Brain pericyte (primary cell): ENCODE results near the gene ARSK.

Experiments used
- DNase-seq: peaks from one replicate; pipeline ENCODE4 v3.0.0-alpha.2; 2012; ENCODE audit warnings: low read depth, low spot score

ARSK gene

DNA sequence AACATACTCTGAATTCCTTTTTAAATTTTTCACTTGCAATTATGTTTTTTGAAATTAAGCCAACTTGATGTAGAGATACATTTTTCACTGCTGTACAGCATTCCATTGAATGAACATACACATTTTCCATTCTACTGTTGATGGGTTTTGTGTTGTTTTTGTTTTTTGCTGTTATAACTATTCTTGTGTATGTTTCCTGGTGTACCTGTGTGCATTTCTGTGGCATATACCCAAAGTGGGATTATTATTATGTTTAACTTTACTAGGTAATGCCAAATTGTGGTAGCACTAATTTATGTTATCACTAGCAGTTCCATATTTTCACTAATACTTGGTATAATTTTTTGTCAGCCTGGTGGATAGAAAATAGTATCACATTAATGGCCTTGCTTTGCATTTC is 94.4 kb downstream of the ARSK start:
- DNase-seq: no peak

DNA sequence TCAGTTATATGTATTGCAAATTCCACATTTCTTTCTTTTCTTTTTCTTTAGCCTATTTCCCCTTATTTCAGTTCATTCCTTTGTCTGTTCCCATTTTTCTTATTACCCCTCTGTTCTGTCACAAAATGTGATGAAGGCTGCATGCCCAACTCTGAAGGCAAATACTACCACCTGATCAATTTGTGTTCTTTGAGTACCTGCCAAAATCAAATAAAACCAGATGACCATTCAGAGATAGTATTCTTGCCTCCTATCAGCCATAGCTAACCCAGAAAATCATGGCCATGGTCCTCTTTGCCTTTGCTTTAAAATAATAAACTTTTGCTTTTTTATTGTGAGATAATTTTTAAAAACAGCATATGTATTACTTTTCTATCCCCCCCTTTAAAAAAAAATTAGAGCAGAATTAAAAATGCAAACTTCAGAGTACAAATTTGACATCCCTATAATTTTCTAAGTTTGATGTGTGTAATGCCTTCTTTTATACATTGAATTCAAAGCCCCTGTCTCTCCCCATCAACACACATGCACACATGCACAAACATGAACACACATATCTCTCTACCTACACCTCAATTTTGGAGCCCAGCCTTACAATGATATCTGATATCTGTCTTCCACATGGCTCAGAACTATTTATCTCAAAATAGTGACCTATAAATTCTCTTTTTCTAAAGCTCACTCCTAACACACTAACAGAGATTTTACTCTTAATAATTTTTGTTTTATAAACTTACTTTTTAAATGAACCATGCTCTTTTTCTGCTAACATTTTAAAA is 95.1 kb downstream of the ARSK start:
- no peak for DNase-seq

DNA sequence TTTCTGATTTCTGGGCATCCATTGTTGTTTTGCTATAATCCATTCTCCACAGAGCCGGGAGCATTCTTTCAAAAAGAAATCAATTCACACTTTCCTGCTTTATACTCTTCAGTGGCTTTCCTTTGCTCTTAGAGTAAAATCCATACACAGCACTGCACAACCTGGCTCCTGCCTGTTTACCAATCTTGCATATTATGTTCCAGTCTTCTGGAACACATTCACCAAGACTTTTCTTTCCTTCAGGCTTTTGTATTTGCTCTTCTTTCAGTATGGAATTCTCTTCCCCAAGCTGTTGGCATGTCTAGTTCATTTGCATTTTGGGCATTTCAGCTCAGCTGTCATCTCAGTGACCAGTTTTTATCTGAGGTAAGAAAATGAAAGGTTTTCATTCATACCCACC is 97.9 kb downstream of the ARSK start:
- no peak for DNase-seq

DNA sequence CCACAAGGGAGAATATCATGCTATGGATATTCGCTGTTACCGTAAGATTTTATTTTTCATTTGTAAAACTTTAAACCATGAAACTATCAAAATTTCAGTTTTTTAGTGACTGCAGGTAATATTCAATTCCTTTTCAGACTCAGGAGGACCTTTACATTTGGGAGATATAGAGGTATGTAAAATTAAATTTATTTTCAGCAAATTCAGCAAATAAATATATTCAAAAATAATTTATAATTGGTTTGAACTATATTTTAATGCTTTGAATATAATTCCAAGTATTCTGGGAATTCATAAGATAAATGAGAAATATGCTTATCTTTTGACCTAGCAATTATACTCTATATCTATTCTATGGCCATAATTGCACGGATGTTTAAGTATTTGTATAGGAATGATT is 99.3 kb downstream of the ARSK start:
- DNase-seq: no peak
